Right atrium auricular region (tissue), 2 donors: ENCODE data around the gene PTPRN2. TPM values are rescaled to one million over a fixed set of nuclear protein-coding genes. Genes with fewer than 3 reads are reported as not detected.
"Not testable (repeated sequence)": the region's sequence is repeated elsewhere in the genome, so short reads cannot be mapped to it uniquely, and the experiment has no call there.

Experiments
- DNase-seq: peaks from one replicate; pipeline ENCODE4 v3.0.0-alpha.2; 2019; ENCODE audit warnings: low spot score
- H3K27ac ChIP-seq, 2 donors: fragments of 200-600 bp; sonication (generic); 1 replicate in 1 of 2; 2 replicates in 1 of 2; pipeline ENCODE4 v1.5.1; 2016 to 2019
- H3K27me3 ChIP-seq, 2 donors: fragments of 200-600 bp; sonication (generic); one replicate each; pipeline versions ENCODE4 v1.5.1 to v1.6.0; 2017 to 2019
- H3K36me3 ChIP-seq: fragments of 200-600 bp; sonication (generic); one replicate; pipeline ENCODE4 v1.5.1; 2016
- H3K4me1 ChIP-seq, 2 donors: fragments of 200-600 bp; sonication (generic); one replicate each; pipeline versions ENCODE4 v1.5.1 to v1.6.0; 2017 to 2019
- H3K4me3 ChIP-seq, 2 donors: fragments of 200-600 bp; sonication (generic); 1 replicate in 1 of 2; 2 replicates in 1 of 2; pipeline ENCODE4 v1.5.1; 2017 to 2019; ENCODE audit warnings: mild to moderate bottlenecking in 1 of 2, moderate library complexity in 1 of 2
- H3K9me3 ChIP-seq, 2 donors: fragments of 200-600 bp; sonication (generic); one replicate each; pipeline ENCODE4 v1.5.1; 2019
- CTCF ChIP-seq, 2 donors: fragments of 200-600 bp; sonication (generic); IDR thresholded peaks; one replicate each; pipeline ENCODE4 v1.5.1; 2019; ENCODE audit warnings: antibody characterized with exemption in 2 of 2
- total RNA-seq, 2 donors: library from RNA; depleted of rRNA; stranded (reverse); fragments of >200 nt; gene quantifications; one replicate each; pipeline ENCODE4 v1.1.0, GENCODE V29; 2016

PTPRN2 gene
- total RNA-seq, 2 donors from 2014 or later, result 2.6 to 2.7 TPM

- H3K27ac ChIP-seq, result no peak overlapping the region
- TF ChIP-seq CTCF (IDR thresholded peaks at IDR 0.05), result no peak
- DNase-seq, result no peak
- H3K4me1 ChIP-seq, result peaks cover 0 to 7% of the 10 kb centered on the region in 2 donors
- no peaks in the 10 kb centered on the region for H3K27me3 ChIP-seq
- H3K36me3 ChIP-seq, result no peaks in the 10 kb centered on the region
- H3K9me3 ChIP-seq, result no peaks in the 10 kb centered on the region
- no peak overlapping the region for H3K4me3 ChIP-seq
Observed at GRCh38 chr7:157565981-157566630, 1021.5 kb downstream of the PTPRN2 start.

GRCh38 chr7:157565201-157565626, 1022.4 kb downstream of the PTPRN2 start:
- no peak for DNase-seq
- Histone ChIP-seq H3K4me3 (no peak overlapping the region), H3K4me1 (peaks cover 0 to 7% of the 10 kb centered on the region in 2 donors), H3K27ac (no peak overlapping the region), H3K27me3 (no peaks in the 10 kb centered on the region), H3K9me3 (no peaks in the 10 kb centered on the region), H3K36me3 (no peaks in the 10 kb centered on the region)
- no peak for TF ChIP-seq CTCF (IDR thresholded peaks at IDR 0.05)

GRCh38 chr7:157564517-157565177, 1023.0 kb downstream of the PTPRN2 start:
- DNase-seq, result no peak
- Histone ChIP-seq H3K36me3 (no peaks in the 10 kb centered on the region), H3K4me1 (peaks cover 0 to 7% of the 10 kb centered on the region in 2 donors), H3K27ac (no peak overlapping the region), H3K4me3 (no peak overlapping the region), H3K9me3 (no peaks in the 10 kb centered on the region), H3K27me3 (no peaks in the 10 kb centered on the region)
- no peak for TF ChIP-seq CTCF (IDR thresholded peaks at IDR 0.05)

- not testable (repeated sequence) for H3K4me1 ChIP-seq, DNase-seq, H3K27me3 ChIP-seq, H3K4me3 ChIP-seq, H3K36me3 ChIP-seq, H3K27ac ChIP-seq, H3K9me3 ChIP-seq
Observed at GRCh38 chr7:157563467-157564135, 1024.0 kb downstream of the PTPRN2 start.

- not testable (repeated sequence) for H3K27ac ChIP-seq, H3K4me1 ChIP-seq, DNase-seq
Observed at GRCh38 chr7:157562522-157563398, 1024.9 kb downstream of the PTPRN2 start.

GRCh38 chr7:157561816-157562410, 1025.7 kb downstream of the PTPRN2 start:
- no peak for TF ChIP-seq CTCF (IDR thresholded peaks at IDR 0.05)
- H3K27ac ChIP-seq, result no peak overlapping the region
- no peaks in the 10 kb centered on the region for H3K27me3 ChIP-seq
- no peaks in the 10 kb centered on the region for H3K4me1 ChIP-seq
- H3K4me3 ChIP-seq, result no peak overlapping the region
- DNase-seq, result no peak
- H3K9me3 ChIP-seq, result no peaks in the 10 kb centered on the region
- H3K36me3 ChIP-seq, result no peaks in the 10 kb centered on the region

More at GRCh38 chr7:157562522-157563398, 1024.9 kb downstream of the PTPRN2 start:
- H3K9me3 ChIP-seq, H3K27me3 ChIP-seq, H3K36me3 ChIP-seq, H3K4me3 ChIP-seq: not testable (repeated sequence)
